ENCODE measurements around the gene CIAO1. TPM values are rescaled to one million over a fixed set of nuclear protein-coding genes. Genes with fewer than 3 reads are reported as not detected.

Gene CIAO1
- total and polyA plus RNA-seq, 2 of the 8 experiments (the other 6 are each of a cell fraction or from before 2014, with no cell fraction given), result 63.7 to 99.2 TPM

GRCh38 chr2:96287273-96287856, 21.3 kb downstream of the CIAO1 start:
- no peak overlapping the region for H4K8ac ChIP-seq (ENCODE audit: extremely low read depth, insufficient read depth, low read length)
- H3K23me2 ChIP-seq (ENCODE audit: low read depth, low read length), result no peaks in the 10 kb centered on the region
- no peak overlapping the region for H2BK20ac ChIP-seq (ENCODE audit: low read length)
- H3K79me2 ChIP-seq (ENCODE audit: control insufficient read depth in 1 of 2, insufficient read depth in 2 of 2, low read length in 2 of 2), result no peaks in the 10 kb centered on the region
- H2AK5ac ChIP-seq (ENCODE audit: low read depth, low read length), result no peak overlapping the region
- no peaks in the 10 kb centered on the region for H3K9me3 ChIP-seq (ENCODE audit: insufficient read depth in 2 of 2, low read depth in 1 of 2, low read length in 1 of 2)
- ChIA-PET POLR2A (ENCODE audit: partially characterized antibody) (interaction anchor here (0.9 to 5.5 kb wide), 7 partner anchors 10 to 73 kb away, joined by 3 to 42 read pairs (median 4); partner anchors contain the start of gene SNRNP200), CTCF (ENCODE audit: partially characterized antibody) (no interaction called here)
- H3K4me2 ChIP-seq (ENCODE audit: insufficient read depth in 1 of 2, low read depth in 2 of 2, low read length in 2 of 2), result no peak overlapping the region
- FAIRE-seq (no peak), DNase-seq (ENCODE audit: low read depth in 1 of 2, low spot score in 2 of 2) (no peak)
- no peak overlapping the region for H3K23ac ChIP-seq (ENCODE audit: insufficient read length)
- peaks cover 5 to 20% of the 10 kb centered on the region in 2 experiments for H4K20me1 ChIP-seq (replicated peaks in 1 of 2; ENCODE audit: control insufficient read depth in 1 of 2, insufficient read depth in 2 of 2, low read length in 2 of 2)
- no peaks in the 10 kb centered on the region for H3K79me1 ChIP-seq (ENCODE audit: low read depth, low read length)
- no peaks in the 10 kb centered on the region for H3K27me3 ChIP-seq (replicated peaks in 1 of 4; ENCODE audit: control insufficient read depth in 3 of 4, extremely low read depth in 1 of 4, insufficient read depth in 3 of 4, low read length in 3 of 4)
- no peak overlapping the region for H2BK120ac ChIP-seq (replicated peaks; ENCODE audit: low read depth, low read length)
- H3K4ac ChIP-seq (replicated peaks; ENCODE audit: insufficient read length, low read depth, low read length), result no peak overlapping the region
- H2BK15ac ChIP-seq (ENCODE audit: low read length), result no peak overlapping the region
- 85% methylated on average over 6 of the region's 6 CpGs; no CpG with 5 or more reads in 1 of the 2 experiments for WGBS, 2 experiments (ENCODE audit: extremely low coverage in 1 of 2, insufficient coverage in 1 of 2, insufficient read length in 1 of 2, insufficient replicate concordance in 2 of 2, low coverage in 1 of 2, low lambda C conversion rate in 2 of 2, missing lambda C conversion rate in 1 of 2)
- no peak overlapping the region for H3K27ac ChIP-seq (ENCODE audit: low read depth, low read length)
- no peak overlapping the region for H3K56ac ChIP-seq (replicated peaks; ENCODE audit: insufficient read length, low read depth, low read length)
- H4K5ac ChIP-seq (ENCODE audit: insufficient read length, low read depth, low read length), result no peak overlapping the region
- H3K9ac ChIP-seq (replicated peaks in 1 of 4; ENCODE audit: extremely low read depth in 1 of 4, low read depth in 3 of 4, low read length in 3 of 4), result no peak overlapping the region
- H4K91ac ChIP-seq (replicated peaks; ENCODE audit: insufficient read length, low read length), result no peak overlapping the region
- H3K14ac ChIP-seq (ENCODE audit: insufficient read length), result no peak overlapping the region
- H2BK12ac ChIP-seq (ENCODE audit: low read depth, low read length), result no peak overlapping the region
- peaks cover 78 to 99% (median 98%) of the 10 kb centered on the region in 4 experiments for H3K36me3 ChIP-seq (ENCODE audit: control insufficient read depth in 2 of 4, insufficient read depth in 4 of 4, low read length in 3 of 4)
- H2AFZ ChIP-seq (ENCODE audit: low read length), result no peak overlapping the region
- H3K4me1 ChIP-seq (replicated peaks in 1 of 4; ENCODE audit: control insufficient read depth in 3 of 4, insufficient read depth in 4 of 4, low read length in 3 of 4), result no peaks in the 10 kb centered on the region
- no peak overlapping the region for H2BK5ac ChIP-seq (ENCODE audit: low read depth, low read length)
- H3K18ac ChIP-seq (ENCODE audit: extremely low read depth, low read length), result no peak overlapping the region
- no peak overlapping the region for H3K4me3 ChIP-seq (ENCODE audit: extremely low read depth in 1 of 4, insufficient read depth in 2 of 4, low read depth in 3 of 4, low read length in 4 of 4)
- no peak for TF ChIP-seq SUZ12 (IDR thresholded peaks at IDR 0.05; ENCODE audit: low read length)
- TF ChIP-seq PHF8 (conservative IDR thresholded peaks at IDR 0.05; ENCODE audit: low read depth, low read length), result no peak
- no peak for TF ChIP-seq POLR2A (IDR thresholded peaks at IDR 0.05; ENCODE audit: control extremely low read depth in 1 of 2, low read depth in 2 of 2, low read length in 2 of 2)
- TF ChIP-seq TAF1 (IDR thresholded peaks at IDR 0.05; ENCODE audit: low read depth, low read length), result no peak
- TF ChIP-seq RBBP5 (IDR thresholded peaks at IDR 0.05; ENCODE audit: borderline replicate concordance, low read depth, low read length), result no peak
- no peak for TF ChIP-seq CTBP2 (IDR thresholded peaks at IDR 0.05; ENCODE audit: borderline replicate concordance, insufficient read depth, insufficient read length, low read length)
- no peak for TF ChIP-seq BCL11A (IDR thresholded peaks at IDR 0.05; ENCODE audit: low read depth in 2 of 2, low read length in 2 of 2)
- TF ChIP-seq ATF2 (IDR thresholded peaks at IDR 0.05; ENCODE audit: low read length), result no peak
- TF ChIP-seq NRF1 (IDR thresholded peaks at IDR 0.05; ENCODE audit: low read depth, low read length), result no peak
- no peak for TF ChIP-seq GABPA (IDR thresholded peaks at IDR 0.05; ENCODE audit: borderline replicate concordance, insufficient read depth, low read length)
- TF ChIP-seq RXRA (IDR thresholded peaks at IDR 0.05; ENCODE audit: insufficient read depth, low read depth, low read length), result no peak
- no peak for TF ChIP-seq JUN (IDR thresholded peaks at IDR 0.05; ENCODE audit: low read depth, low read length)

Measured in H1 (cell line).